H9 (cell line): ENCODE measurements around the gene HHIP. TPM values are rescaled to one million over a fixed set of nuclear protein-coding genes. Genes with fewer than 3 reads are reported as not detected.

ENCODE experiments used
- DNase-seq: peaks from one replicate; pipeline ENCODE4 v3.0.0-alpha.2; 2017
- H2AFZ ChIP-seq: one replicate; pipeline ENCODE4 v1.6.1; 2013; ENCODE audit warnings: mild to moderate bottlenecking, low read length, control low read depth, moderate library complexity
- H2AK5ac ChIP-seq: 2 replicates; pipeline ENCODE4 v1.6.1; 2013; ENCODE audit warnings: low read length, control low read depth, mixed read lengths; ENCODE audit not compliant: insufficient read length
- H2BK120ac ChIP-seq: one replicate; pipeline ENCODE4 v1.6.1; 2013; ENCODE audit warnings: low read depth, mild to moderate bottlenecking, low read length, control low read depth, inconsistent platforms; ENCODE audit not compliant: poor library complexity, severe bottlenecking
- H2BK12ac ChIP-seq: 2 replicates; pipeline ENCODE4 v1.6.1; 2013; ENCODE audit warnings: low read length, control low read depth, mixed read lengths, low read depth; ENCODE audit not compliant: insufficient read length
- H2BK15ac ChIP-seq: 2 replicates; pipeline ENCODE4 v1.6.1; 2013; ENCODE audit warnings: low read depth, low read length, control low read depth
- H2BK20ac ChIP-seq: one replicate; pipeline ENCODE4 v1.6.1; 2013; ENCODE audit warnings: low read depth, mild to moderate bottlenecking, low read length, control low read depth, inconsistent platforms; ENCODE audit not compliant: poor library complexity, severe bottlenecking
- H2BK5ac ChIP-seq: 2 replicates; pipeline ENCODE4 v1.6.1; 2013; ENCODE audit warnings: low read length, control low read depth, mixed read lengths; ENCODE audit not compliant: insufficient read length
- H3K14ac ChIP-seq: 2 replicates; pipeline ENCODE4 v1.6.1; 2013; ENCODE audit warnings: low read length, control low read depth; ENCODE audit not compliant: insufficient read depth
- H3K18ac ChIP-seq: 2 replicates; pipeline ENCODE4 v1.6.1; 2013; ENCODE audit warnings: low read depth, mild to moderate bottlenecking, mixed read lengths, low read length, control low read depth; ENCODE audit not compliant: insufficient read length
- H3K23ac ChIP-seq: 2 replicates; pipeline ENCODE4 v1.6.1; 2013; ENCODE audit warnings: low read length, control low read depth, mixed read lengths, low read depth; ENCODE audit not compliant: insufficient read length
- H3K23me2 ChIP-seq: 2 replicates; pipeline ENCODE4 v1.6.1; 2013; ENCODE audit warnings: low read depth, mild to moderate bottlenecking, mixed read lengths, low read length, control low read depth; ENCODE audit not compliant: insufficient read length, poor library complexity, severe bottlenecking
- H3K27ac ChIP-seq: 2 replicates; pipeline ENCODE4 v1.5.1; 2013; ENCODE audit warnings: low read length, control low read depth, mixed read lengths, low read depth; ENCODE audit not compliant: insufficient read length
- H3K27me3 ChIP-seq: 2 replicates; pipeline ENCODE4 v1.6.1; 2013; ENCODE audit warnings: low read length, control low read depth, inconsistent platforms; ENCODE audit not compliant: insufficient read depth
- H3K4ac ChIP-seq: 2 replicates; pipeline ENCODE4 v1.6.1; 2013; ENCODE audit warnings: low read depth, mild to moderate bottlenecking, control low read depth, inconsistent platforms, low read length, moderate library complexity
- H3K4me1 ChIP-seq: 2 replicates; pipeline ENCODE4 v1.6.1; 2013; ENCODE audit warnings: low read length, control low read depth, inconsistent platforms; ENCODE audit not compliant: insufficient read depth
- H3K4me2 ChIP-seq: 2 replicates; pipeline ENCODE4 v1.6.1; 2013; ENCODE audit warnings: low read length, control low read depth, mixed read lengths; ENCODE audit not compliant: insufficient read length, insufficient read depth
- H3K56ac ChIP-seq: 2 replicates; pipeline ENCODE4 v1.6.1; 2013; ENCODE audit warnings: low read depth, mild to moderate bottlenecking, mixed read lengths, low read length, control low read depth; ENCODE audit not compliant: insufficient read length
- H3K79me1 ChIP-seq: 2 replicates; pipeline ENCODE4 v1.6.1; 2013; ENCODE audit warnings: low read depth, mild to moderate bottlenecking, moderate library complexity, low read length, control low read depth, inconsistent platforms; ENCODE audit not compliant: insufficient read depth, poor library complexity, severe bottlenecking
- H3K79me2 ChIP-seq: 2 replicates; pipeline ENCODE4 v1.6.1; 2013; ENCODE audit warnings: low read length, control low read depth, inconsistent platforms; ENCODE audit not compliant: insufficient read depth
- H3K9ac ChIP-seq: 2 replicates; pipeline ENCODE4 v1.6.1; 2013; ENCODE audit warnings: low read length, control low read depth, mixed read lengths; ENCODE audit not compliant: insufficient read length; ENCODE audit errors: extremely low read depth
- H3K9me3 ChIP-seq: one replicate; pipeline ENCODE4 v1.6.1; 2013; ENCODE audit warnings: low read depth, low read length, inconsistent platforms; ENCODE audit not compliant: control insufficient read depth
- H3T11ph ChIP-seq: one replicate; pipeline ENCODE4 v1.6.1; 2013; ENCODE audit warnings: mild to moderate bottlenecking, low read length, control low read depth, inconsistent platforms
- H4K20me1 ChIP-seq: one replicate; pipeline ENCODE4 v1.6.1; 2013; ENCODE audit not compliant: control insufficient read depth, insufficient read length, insufficient read depth
- H4K5ac ChIP-seq: 2 replicates; pipeline ENCODE4 v1.6.1; 2013; ENCODE audit warnings: low read depth, mild to moderate bottlenecking, mixed read lengths, low read length, control low read depth; ENCODE audit not compliant: insufficient read length
- H4K8ac ChIP-seq: replicated peaks from 2 replicates; pipeline ENCODE4 v1.6.1; 2013; ENCODE audit warnings: low read length, control low read depth, mixed read lengths, low read depth; ENCODE audit not compliant: insufficient read length
- H4K91ac ChIP-seq: 2 replicates; pipeline ENCODE4 v1.6.1; 2013; ENCODE audit warnings: low read depth, mild to moderate bottlenecking, moderate library complexity, mixed read lengths, low read length, control low read depth; ENCODE audit not compliant: insufficient read length
- H3K27ac Mint-ChIP-seq, 3 experiments: 2 replicates in 2 of 3; 3 replicates in 1 of 3; pipeline ENCODE4 v1.8.0; 2020 to 2021; ENCODE audit warnings: mixed read lengths in 3 of 3, mild to moderate bottlenecking in 1 of 3, moderate library complexity in 1 of 3
- H3K27me3 Mint-ChIP-seq: 2 replicates; pipeline ENCODE4 v1.8.0; 2021; ENCODE audit warnings: low read depth, mild to moderate bottlenecking, moderate library complexity, mixed read lengths
- H3K36me3 Mint-ChIP-seq, 3 experiments: 2 replicates in 2 of 3; 3 replicates in 1 of 3; pipeline ENCODE4 v1.8.0; 2020 to 2021; ENCODE audit warnings: low read depth in 3 of 3, mixed read lengths in 3 of 3; ENCODE audit not compliant: insufficient read depth in 1 of 3
- H3K4me1 Mint-ChIP-seq, 2 experiments: 2 replicates each; pipeline ENCODE4 v1.8.0; 2020; ENCODE audit warnings: mixed read lengths in 2 of 2
- H3K4me3 Mint-ChIP-seq, 2 experiments: 2 replicates in 1 of 2; 3 replicates in 1 of 2; pipeline ENCODE4 v1.8.0; 2020 to 2021; ENCODE audit warnings: mild to moderate bottlenecking in 2 of 2, mixed read lengths in 2 of 2, moderate library complexity in 1 of 2
- H3K9me3 Mint-ChIP-seq, 2 experiments: 2 replicates in 1 of 2; 3 replicates in 1 of 2; pipeline ENCODE4 v1.8.0; 2020; ENCODE audit warnings: mild to moderate bottlenecking in 2 of 2, mixed read lengths in 2 of 2, moderate library complexity in 1 of 2
- CTCF ChIP-seq: fragments of 200-600 bp; sonication (generic); conservative IDR thresholded peaks from 3 replicates; pipeline ENCODE4 v1.8.0; 2021; ENCODE audit warnings: antibody characterized with exemption, mild to moderate bottlenecking
- WGBS: extraction: QIAGEN DNeasy Blood & Tissue Kit; methylation state at CpG from one replicate; pipeline ENCODE4 v1.1.7; 2013; ENCODE audit warnings: missing lambda C conversion rate, low lambda C conversion rate, mixed read lengths; ENCODE audit not compliant: insufficient read length; ENCODE audit errors: extremely low coverage; 5-methylcytosine and 5-hydroxymethylcytosine counted together
- total RNA-seq: library from RNA; stranded (reverse); gene quantifications from 2 replicates; pipeline ENCODE4 v1.2.1, GENCODE V29; 2021

Gene HHIP
- total RNA-seq, 1 experiment from 2014 or later, result 3.8 TPM

DNA sequence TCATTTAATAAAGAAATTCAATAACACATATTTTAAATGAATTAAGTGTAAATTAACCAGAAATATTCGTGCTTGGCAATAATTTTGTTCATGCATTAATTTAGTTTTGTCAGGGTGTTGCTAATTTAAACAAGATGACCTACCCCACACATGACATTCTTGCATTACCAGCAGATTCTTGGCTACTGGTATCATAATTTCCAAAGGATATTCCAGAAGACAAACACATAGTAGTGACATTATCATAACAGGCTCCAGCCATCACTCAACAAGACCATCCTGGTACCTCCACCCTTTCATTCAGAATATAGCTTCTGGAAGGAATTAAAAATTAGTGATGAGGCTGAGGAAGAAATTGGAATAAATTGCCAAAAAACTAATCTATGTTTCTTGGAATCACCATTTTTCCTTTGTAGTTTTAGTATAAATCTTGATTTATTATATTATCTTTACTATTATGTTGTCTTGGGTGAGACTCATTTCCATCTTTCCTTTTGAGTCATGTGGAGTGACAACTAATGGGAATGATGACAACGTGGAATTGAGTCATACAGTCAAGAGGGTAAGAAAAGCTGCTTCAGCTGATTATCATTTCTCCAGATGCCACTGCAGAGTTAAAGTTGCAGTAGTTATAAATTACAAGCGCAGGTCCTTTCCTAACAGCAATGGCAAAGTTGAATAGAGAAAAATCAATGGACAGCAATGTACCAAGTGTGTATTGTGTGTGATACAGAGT lies 30.9 kb upstream of the HHIP start:
- Histone ChIP-seq H4K5ac (no peak overlapping the region), H3K4ac (no peak overlapping the region), H3K27ac (no peak overlapping the region), H3K4me2 (no peak overlapping the region), H4K8ac (no peak overlapping the region), H3K27me3 (no peaks in the 10 kb centered on the region), H2BK5ac (no peak overlapping the region), H3K9me3 (no peaks in the 10 kb centered on the region), H3K23ac (no peak overlapping the region), H2BK12ac (no peak overlapping the region), H3K56ac (no peak overlapping the region), H2BK20ac (no peak overlapping the region), H3K18ac (no peak overlapping the region), H2BK15ac (no peak overlapping the region), H4K20me1 (no peaks in the 10 kb centered on the region), H2AFZ (no peak overlapping the region), H3K79me1 (no peaks in the 10 kb centered on the region), H2AK5ac (no peak overlapping the region), H3K14ac (no peak overlapping the region), H4K91ac (no peak overlapping the region), H3T11ph (no peak overlapping the region), H3K9ac (no peak overlapping the region), H3K4me1 (no peaks in the 10 kb centered on the region), H2BK120ac (no peak overlapping the region), H3K79me2 (no peaks in the 10 kb centered on the region), H3K23me2 (no peaks in the 10 kb centered on the region)
- no CpG with 5 or more reads among the region's 3 CpGs for WGBS
- Mint-ChIP-seq H3K27ac (no peak overlapping the region), H3K9me3 (no peaks in the 10 kb centered on the region; a peak in 1 of 5 replicates), H3K36me3 (no peaks in the 10 kb centered on the region), H3K27me3 (no peaks in the 10 kb centered on the region), H3K4me1 (no peaks in the 10 kb centered on the region), H3K4me3 (no peak overlapping the region)
- no peak for TF ChIP-seq CTCF
- no peak for DNase-seq
